A549 treated with dexamethasone at 1 μM for 4 hours (cell line): ENCODE measurements around the gene TTLL5. TPM values are rescaled to one million over a fixed set of nuclear protein-coding genes. Genes with fewer than 3 reads are reported as not detected.

Experiments used
- total RNA-seq: library from RNA; stranded (reverse); fragments of 200-300 nt; extraction: Qiagen RNA extraction; gene quantifications from 5 replicates; pipeline ENCODE4 v1.2.3, GENCODE V29; 2022

TTLL5 gene, protein sequence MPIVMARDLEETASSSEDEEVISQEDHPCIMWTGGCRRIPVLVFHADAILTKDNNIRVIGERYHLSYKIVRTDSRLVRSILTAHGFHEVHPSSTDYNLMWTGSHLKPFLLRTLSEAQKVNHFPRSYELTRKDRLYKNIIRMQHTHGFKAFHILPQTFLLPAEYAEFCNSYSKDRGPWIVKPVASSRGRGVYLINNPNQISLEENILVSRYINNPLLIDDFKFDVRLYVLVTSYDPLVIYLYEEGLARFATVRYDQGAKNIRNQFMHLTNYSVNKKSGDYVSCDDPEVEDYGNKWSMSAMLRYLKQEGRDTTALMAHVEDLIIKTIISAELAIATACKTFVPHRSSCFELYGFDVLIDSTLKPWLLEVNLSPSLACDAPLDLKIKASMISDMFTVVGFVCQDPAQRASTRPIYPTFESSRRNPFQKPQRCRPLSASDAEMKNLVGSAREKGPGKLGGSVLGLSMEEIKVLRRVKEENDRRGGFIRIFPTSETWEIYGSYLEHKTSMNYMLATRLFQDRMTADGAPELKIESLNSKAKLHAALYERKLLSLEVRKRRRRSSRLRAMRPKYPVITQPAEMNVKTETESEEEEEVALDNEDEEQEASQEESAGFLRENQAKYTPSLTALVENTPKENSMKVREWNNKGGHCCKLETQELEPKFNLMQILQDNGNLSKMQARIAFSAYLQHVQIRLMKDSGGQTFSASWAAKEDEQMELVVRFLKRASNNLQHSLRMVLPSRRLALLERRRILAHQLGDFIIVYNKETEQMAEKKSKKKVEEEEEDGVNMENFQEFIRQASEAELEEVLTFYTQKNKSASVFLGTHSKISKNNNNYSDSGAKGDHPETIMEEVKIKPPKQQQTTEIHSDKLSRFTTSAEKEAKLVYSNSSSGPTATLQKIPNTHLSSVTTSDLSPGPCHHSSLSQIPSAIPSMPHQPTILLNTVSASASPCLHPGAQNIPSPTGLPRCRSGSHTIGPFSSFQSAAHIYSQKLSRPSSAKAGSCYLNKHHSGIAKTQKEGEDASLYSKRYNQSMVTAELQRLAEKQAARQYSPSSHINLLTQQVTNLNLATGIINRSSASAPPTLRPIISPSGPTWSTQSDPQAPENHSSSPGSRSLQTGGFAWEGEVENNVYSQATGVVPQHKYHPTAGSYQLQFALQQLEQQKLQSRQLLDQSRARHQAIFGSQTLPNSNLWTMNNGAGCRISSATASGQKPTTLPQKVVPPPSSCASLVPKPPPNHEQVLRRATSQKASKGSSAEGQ (N-terminal part only)
- 10.3 to 15.7 TPM (median 14.6 TPM) in 5 replicates for total RNA-seq

DNA sequence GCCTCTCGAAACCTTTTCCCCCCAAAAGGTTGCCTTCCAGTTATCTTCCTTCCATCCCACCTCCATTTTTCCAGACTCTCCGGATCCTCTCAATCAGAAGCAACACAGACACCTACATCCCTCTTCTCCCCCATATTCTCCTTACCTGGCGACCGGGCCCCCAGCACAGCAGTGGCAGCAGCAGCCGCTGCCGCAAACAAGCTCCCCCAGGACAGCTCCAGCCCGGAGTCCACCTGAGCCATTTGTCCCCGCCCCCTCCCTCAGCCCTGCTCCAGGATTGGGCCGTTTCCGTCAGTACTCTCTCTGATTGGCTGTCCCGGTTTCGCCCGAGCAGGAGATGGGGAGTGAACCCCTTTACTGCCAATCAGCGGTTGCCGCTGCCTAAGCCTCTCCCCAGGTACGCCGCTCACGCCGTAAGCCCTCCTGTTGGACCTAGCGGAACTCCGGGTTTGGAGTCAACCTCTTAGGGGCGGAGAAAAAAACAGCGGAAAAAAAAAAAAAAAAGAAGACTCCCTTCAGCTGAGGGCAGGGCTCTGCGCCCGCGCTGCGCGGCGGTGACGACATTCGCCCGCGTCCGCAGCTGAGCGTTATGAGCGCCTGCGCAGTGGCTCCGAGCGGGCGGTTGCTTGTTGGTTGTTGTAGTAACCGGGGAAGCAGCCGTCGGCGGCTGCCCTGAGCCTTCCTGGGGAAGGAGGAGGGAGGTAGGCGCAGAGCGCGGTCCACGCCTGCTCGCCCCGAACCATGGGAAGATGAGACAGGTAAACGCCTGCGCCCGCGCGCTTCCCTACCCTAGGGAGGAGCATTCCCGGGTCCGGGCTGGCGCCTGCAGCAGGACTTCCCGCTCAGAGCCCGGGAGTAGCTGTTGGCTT, at the start of gene TTLL5, which contains the start of gene ERG28:
Gene TTLL5, plus strand, starts transcription at position 617 of the 869 bp plus-strand sequence. CDS start 1,904 bp downstream, outside the sequence.
Gene ERG28, minus strand, starts transcription at position 247 of the 869 bp plus-strand sequence. CDS start 3,374 bp downstream, outside the sequence.

DNA sequence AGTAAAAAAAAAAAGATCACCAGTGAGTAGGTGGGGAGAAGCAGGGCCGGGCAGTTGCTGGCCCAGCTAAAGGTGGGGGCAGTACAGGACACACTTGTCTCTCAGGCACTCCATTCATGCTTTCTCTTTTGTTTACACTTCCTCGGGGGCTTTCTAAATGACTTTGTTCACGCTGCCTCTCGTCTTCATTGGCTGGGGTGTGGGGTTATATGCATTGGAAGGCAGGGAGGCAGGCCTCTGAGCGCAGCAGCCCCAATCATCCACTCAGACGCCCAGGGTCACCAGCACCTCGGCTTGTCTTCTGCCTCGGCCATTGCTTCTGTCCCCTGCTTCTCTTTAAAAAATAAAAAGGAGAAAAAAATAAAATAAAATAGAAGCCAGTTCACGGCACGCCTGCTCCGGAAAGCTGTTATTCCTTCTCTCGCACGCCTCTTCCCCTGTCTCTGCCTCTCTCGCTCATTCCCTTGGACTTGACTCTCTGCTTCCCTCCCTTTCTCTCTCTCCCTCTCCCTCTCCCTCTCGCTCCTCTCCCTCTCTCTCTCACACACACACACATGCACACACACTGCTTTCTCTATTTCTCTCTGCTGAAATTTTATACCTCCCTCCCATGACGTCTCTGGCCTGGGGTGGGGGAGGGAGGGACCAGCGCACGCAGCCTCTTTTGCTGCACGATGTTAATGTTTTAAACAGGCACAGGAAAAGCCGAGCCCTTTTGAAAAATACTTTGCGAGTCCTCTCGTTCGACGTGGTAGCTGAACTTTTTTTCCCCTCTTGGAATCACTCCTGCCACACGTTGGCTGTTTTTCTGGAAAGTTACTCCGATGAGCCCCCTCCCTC, 320.6 kb downstream of the TTLL5 start, which contains the start of gene TGFB3:
Gene TGFB3, minus strand, starts transcription at position 570 of the 840 bp plus-strand sequence. CDS start 1,102 bp downstream, outside the sequence.

DNA sequence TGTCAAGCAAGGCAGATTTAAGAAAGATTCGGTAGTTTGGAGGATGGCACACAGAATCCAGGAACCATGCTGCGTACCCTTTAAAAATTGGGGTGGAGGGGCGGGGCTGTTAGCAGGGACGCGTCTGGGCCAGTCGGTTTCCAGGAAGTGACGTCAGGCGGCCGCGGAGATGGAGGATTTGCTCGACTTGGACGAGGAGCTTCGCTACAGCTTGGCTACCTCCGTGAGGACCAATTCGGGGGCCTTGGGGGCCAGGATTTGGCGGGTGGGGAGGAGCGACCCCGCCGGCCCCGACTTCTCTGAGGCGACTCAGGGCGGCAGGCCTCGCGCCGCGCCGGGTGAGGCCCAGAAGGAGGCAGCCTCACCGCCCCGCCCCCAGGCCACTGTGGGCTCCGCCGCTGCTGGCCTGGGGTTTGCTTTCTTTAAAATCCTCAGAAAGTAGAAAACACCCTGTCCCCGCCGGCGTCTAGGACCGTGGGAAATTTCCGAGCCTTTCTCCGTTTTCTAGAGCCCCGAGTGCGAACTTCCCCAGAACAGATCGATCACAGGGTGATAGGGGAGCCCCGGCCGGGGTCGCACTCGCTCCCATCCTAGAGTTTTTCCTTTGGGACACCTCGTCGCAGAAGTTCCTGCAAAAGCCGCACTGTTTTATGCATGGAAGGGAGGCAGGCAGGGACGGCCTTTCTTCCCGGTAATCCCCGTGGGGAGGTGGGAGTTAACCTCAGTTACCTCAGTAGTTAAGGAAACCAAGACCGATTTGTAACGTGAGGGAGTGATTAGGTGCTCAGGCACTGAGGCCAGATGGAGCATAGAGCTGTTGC, 324.8 kb downstream of the TTLL5 start, which contains the start of gene IFT43:
Gene IFT43, plus strand, starts transcription at position 146 of the 821 bp plus-strand sequence. Its CDS starts 24 bp downstream, at position 170.

Other genes starting within 250 kb of the TTLL5 start
- gene JDP2, start 233.2 kb upstream of the TTLL5 start, total RNA-seq: 21.5 to 34.6 TPM (median 33.3 TPM) in 5 replicates
- not detected in 5 replicates for gene BATF, start 138.8 kb upstream of the TTLL5 start, total RNA-seq
- 13.3 to 15.7 TPM (median 14.8 TPM) in 5 replicates for gene FLVCR2, start 82.6 kb upstream of the TTLL5 start, total RNA-seq
- gene ERG28, start 370 bp upstream of the TTLL5 start, total RNA-seq: 13.5 to 15.6 TPM (median 15.1 TPM) in 5 replicates